ENCODE measurements around the gene KBTBD12.
A peak's percentile ranks its signal among the peaks of the same experiment; 100 is the strongest.

Gene KBTBD12

DNA sequence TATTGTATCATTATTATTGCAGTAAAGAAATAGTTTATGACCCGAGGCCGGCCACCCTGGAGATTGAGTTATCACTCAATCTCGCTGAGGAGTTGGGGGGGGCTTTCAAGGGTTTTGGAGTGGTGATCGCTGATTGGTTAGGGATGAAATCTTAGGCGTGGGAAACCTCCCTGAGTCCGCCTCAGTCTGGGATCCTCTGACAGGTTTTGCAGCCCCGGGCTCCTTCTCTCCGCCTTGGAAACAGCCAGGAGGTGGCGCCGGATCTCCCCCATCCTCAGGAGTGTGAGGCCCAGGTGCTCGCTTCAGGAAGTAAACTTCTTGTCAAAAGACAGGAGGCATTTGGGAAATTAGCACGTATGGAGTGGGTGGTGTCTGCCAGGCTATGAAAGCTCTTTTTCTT is 96.1 kb downstream of the KBTBD12 start:
- FAIRE-seq, result no peak
- peak; percentile 74 for DNase-seq (ENCODE audit: low spot score)

- no peak for FAIRE-seq
- DNase-seq (ENCODE audit: low spot score), result no peak
Observed at GRCh38 chr3:128012050-128012449, 97.0 kb downstream of the KBTBD12 start.

DNA sequence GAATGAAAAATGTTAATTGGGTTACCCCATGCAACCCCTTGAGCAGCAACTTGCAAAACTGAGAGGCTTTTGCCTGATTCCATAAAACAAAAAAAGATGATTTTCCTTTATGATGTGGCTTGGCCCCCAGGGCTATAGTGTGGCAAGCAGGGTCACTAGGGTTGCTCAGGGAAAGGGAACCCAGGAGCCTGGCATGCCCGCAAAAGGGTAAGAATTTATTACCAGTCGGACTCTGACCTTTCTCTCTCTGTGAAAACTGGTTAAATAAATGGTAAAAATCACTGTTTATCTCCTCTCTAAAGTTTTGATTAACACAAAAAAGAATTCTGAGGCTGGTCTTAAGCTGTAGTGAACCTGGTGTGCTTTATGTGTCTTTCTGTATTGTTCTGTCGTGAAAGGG is 99.5 kb downstream of the KBTBD12 start:
- FAIRE-seq, result no peak

DNA sequence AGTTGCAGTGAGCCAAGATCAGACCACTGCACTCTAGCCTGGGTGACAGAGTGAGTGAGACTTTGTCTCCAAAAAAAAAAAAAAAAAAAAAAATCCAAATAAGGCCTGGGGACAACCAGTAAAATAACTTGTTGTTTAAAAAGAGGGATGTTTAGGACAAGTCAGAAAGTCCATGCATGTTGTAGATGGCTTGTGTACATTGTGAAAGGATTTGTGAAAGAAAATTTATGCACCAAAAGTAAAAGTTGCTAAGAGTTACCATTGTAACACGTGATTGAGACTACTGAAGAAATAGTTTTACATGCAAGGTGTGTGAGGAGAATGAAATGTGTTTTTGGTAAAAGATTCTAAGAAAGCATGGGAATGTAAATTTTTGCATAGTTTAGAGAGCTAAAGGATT is 101.5 kb downstream of the KBTBD12 start:
- no peak for FAIRE-seq
- DNase-seq (ENCODE audit: low spot score), result no peak

More for the DNA sequence above, 99.5 kb downstream of the KBTBD12 start:
- DNase-seq (ENCODE audit: low spot score), result no peak

GRCh38 chr3:128021768-128022372 is 106.8 kb downstream of the KBTBD12 start:
- FAIRE-seq (peak; percentile 53), DNase-seq (ENCODE audit: low spot score) (no peak)

GRCh38 chr3:128033102-128033501 is 118.1 kb downstream of the KBTBD12 start:
- FAIRE-seq (no peak), DNase-seq (ENCODE audit: low spot score) (no peak)

DNA sequence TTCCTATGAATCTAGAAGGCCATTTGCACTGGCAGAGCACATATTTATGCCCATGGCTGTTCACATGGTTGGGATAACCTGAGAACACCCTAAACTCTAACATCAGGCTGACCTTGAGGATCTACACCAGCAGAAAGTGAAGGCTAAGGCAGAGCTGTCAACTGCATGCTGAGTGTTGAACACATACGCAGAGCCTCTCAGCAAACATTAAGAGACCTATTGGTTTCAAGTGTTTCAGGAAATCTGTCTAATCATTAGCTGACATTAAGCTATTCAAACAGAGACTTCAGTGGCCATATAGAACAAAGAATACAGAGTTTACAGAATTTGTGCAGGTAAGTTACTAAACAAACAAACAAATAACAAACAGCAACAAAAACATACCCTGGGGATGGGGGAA is 121.1 kb downstream of the KBTBD12 start:
- FAIRE-seq (no peak), DNase-seq (ENCODE audit: low spot score) (no peak)

Data from urothelium cell line (cell line).